Peyer's patch (tissue), 4 donors: ENCODE measurements around the gene HLA-DOA.

Experiments
- POLR2A ChIP-seq, 2 donors: fragments of 450-650 bp; IDR thresholded peaks; one replicate each; pipeline ENCODE4 v1.5.1; 2017; ENCODE audit warnings: antibody characterized with exemption in 2 of 2, mild to moderate bottlenecking in 2 of 2, moderate library complexity in 2 of 2
- TF ChIP-seq, protein P1 (sequence below), 6 experiments: fragments of 450-650 bp in 4 of 6; fragments of 200-600 bp in 2 of 6; sonication (generic) in 1 of 6; IDR thresholded peaks; one replicate each; pipeline ENCODE4 v1.5.1; 2017 to 2019; ENCODE audit warnings: antibody characterized with exemption in 6 of 6, mild to moderate bottlenecking in 3 of 6, moderate library complexity in 1 of 6

DNA sequence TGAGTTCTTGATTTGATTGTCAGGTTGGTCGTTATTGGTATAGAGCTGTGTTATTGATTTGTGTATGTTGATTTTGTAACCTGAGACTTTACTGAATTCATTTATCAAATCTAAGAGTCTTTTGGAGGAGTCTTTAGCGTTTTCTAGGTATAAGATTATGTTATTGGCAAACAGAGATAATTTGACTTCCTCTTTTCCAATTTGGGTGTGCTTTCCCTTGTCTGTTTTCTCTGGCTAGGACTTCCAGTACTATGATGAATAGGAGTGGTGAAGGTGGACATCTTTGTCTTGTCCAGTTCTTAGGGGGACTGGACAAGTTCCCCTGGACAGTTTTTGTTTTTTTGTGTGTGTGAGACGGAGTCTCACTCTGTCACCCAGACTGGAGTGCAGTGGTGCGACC, 17.4 kb downstream of the HLA-DOA start:
- TF ChIP-seq, protein P1, sequence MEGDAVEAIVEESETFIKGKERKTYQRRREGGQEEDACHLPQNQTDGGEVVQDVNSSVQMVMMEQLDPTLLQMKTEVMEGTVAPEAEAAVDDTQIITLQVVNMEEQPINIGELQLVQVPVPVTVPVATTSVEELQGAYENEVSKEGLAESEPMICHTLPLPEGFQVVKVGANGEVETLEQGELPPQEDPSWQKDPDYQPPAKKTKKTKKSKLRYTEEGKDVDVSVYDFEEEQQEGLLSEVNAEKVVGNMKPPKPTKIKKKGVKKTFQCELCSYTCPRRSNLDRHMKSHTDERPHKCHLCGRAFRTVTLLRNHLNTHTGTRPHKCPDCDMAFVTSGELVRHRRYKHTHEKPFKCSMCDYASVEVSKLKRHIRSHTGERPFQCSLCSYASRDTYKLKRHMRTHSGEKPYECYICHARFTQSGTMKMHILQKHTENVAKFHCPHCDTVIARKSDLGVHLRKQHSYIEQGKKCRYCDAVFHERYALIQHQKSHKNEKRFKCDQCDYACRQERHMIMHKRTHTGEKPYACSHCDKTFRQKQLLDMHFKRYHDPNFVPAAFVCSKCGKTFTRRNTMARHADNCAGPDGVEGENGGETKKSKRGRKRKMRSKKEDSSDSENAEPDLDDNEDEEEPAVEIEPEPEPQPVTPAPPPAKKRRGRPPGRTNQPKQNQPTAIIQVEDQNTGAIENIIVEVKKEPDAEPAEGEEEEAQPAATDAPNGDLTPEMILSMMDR (IDR thresholded peaks at IDR 0.05) = no peak
- TF ChIP-seq POLR2A (IDR thresholded peaks at IDR 0.05) = no peak
